GM23248 (cell line): ENCODE measurements around the gene LGALS8.

ENCODE experiments used
- EZH2 ChIP-seq: fragments of 200-600 bp; sonication (generic); IDR thresholded peaks from 2 replicates; pipeline ENCODE4 v1.6.1; 2018; ENCODE audit warnings: antibody characterized with exemption, mild to moderate bottlenecking; ENCODE audit not compliant: insufficient read depth, poor library complexity, severe bottlenecking
- EZH2phosphoT487 ChIP-seq: fragments of 200-600 bp; sonication (generic); IDR thresholded peaks from 2 replicates; pipeline ENCODE4 v1.6.1; 2018; ENCODE audit warnings: antibody characterized with exemption, moderate library complexity, mild to moderate bottlenecking, low read depth; ENCODE audit not compliant: insufficient read depth

GRCh38 chr1:236545621-236546169 is 21.9 kb downstream of the LGALS8 start:
- TF ChIP-seq EZH2, result no peak
- no peak for TF ChIP-seq EZH2phosphoT487
